ENCODE data around the gene CYTH1.

GRCh38 chr17:78821961-78822360 lies 39.9 kb upstream of the CYTH1 start:
- TF ChIP-seq CTCF (conservative IDR thresholded peaks at IDR 0.05), result no peak
- no peak for TF ChIP-seq EZH2 (IDR thresholded peaks at IDR 0.05; ENCODE audit: low read depth)
